Liver (tissue), 9 donors: ENCODE results near the gene DGKQ. TPM values are rescaled to one million over a fixed set of nuclear protein-coding genes. Genes with fewer than 3 reads are reported as not detected.

ENCODE experiments used
- DNase-seq: peaks from one replicate; pipeline ENCODE4 v3.0.0-alpha.2; 2017; ENCODE audit warnings: low spot score
- H3K27ac ChIP-seq, 2 donors: one replicate each; pipeline ENCODE4 v1.7.0; 2013; ENCODE audit warnings: inconsistent platforms in 2 of 2, low read length in 2 of 2, control low read depth in 1 of 2, low read depth in 1 of 2, mild to moderate bottlenecking in 1 of 2
- H3K27me3 ChIP-seq, 4 donors: one replicate each; pipeline versions ENCODE4 v1.6.1 to v1.7.0; 2013; ENCODE audit warnings: low read length in 3 of 4, inconsistent platforms in 1 of 4, mild to moderate bottlenecking in 1 of 4, moderate library complexity in 1 of 4; ENCODE audit not compliant: control insufficient read depth in 4 of 4, insufficient read depth in 4 of 4
- H3K36me3 ChIP-seq, 4 donors: one replicate each; pipeline versions ENCODE4 v1.6.1 to v1.7.0; 2013; ENCODE audit warnings: low read length in 3 of 4, mild to moderate bottlenecking in 3 of 4, low read depth in 1 of 4, moderate library complexity in 1 of 4; ENCODE audit not compliant: control insufficient read depth in 4 of 4, insufficient read depth in 3 of 4
- H3K4me1 ChIP-seq, 4 donors: one replicate each; pipeline versions ENCODE4 v1.6.1 to v1.7.0; 2013; ENCODE audit warnings: low read length in 3 of 4, mild to moderate bottlenecking in 3 of 4, moderate library complexity in 1 of 4; ENCODE audit not compliant: control insufficient read depth in 4 of 4, insufficient read depth in 4 of 4
- H3K4me3 ChIP-seq, 3 donors: one replicate each; pipeline versions ENCODE4 v1.6.1 to v1.7.0; 2013; ENCODE audit warnings: low read length in 3 of 3, control low read depth in 1 of 3, low read depth in 1 of 3, mild to moderate bottlenecking in 1 of 3
- H3K9ac ChIP-seq, 2 donors: one replicate each; pipeline ENCODE4 v1.7.0; 2013; ENCODE audit warnings: low read length in 2 of 2, mild to moderate bottlenecking in 2 of 2, moderate library complexity in 2 of 2, control low read depth in 1 of 2, low read depth in 1 of 2
- H3K9me3 ChIP-seq, 4 donors: one replicate each; pipeline versions ENCODE4 v1.6.1 to v1.7.0; 2013; ENCODE audit warnings: low read length in 3 of 4; ENCODE audit not compliant: control insufficient read depth in 4 of 4
- ATF3 ChIP-seq: IDR thresholded peaks from 2 replicates; pipeline ENCODE4 v1.6.1; 2016; ENCODE audit warnings: antibody characterized with exemption
- CTCF ChIP-seq: fragments of 150-350 bp; IDR thresholded peaks from 2 replicates; pipeline ENCODE4 v1.5.1; 2017; ENCODE audit warnings: improper control_type of control experiment, low read depth, low read length; ENCODE audit not compliant: missing input control
- FOXA2 ChIP-seq: IDR thresholded peaks from 2 replicates; pipeline ENCODE4 v1.6.1; 2016; ENCODE audit warnings: antibody characterized with exemption
- GABPA ChIP-seq, 2 donors: IDR thresholded peaks in 1 of 2; conservative IDR thresholded peaks in 1 of 2; 2 replicates each; pipeline ENCODE4 v1.6.1; 2016; ENCODE audit warnings: antibody characterized with exemption in 2 of 2, mild to moderate bottlenecking in 1 of 2, moderate library complexity in 1 of 2
- HNF4A ChIP-seq, 2 donors: conservative IDR thresholded peaks; 2 replicates each; pipeline ENCODE4 v1.6.1; 2016; ENCODE audit warnings: antibody characterized with exemption in 2 of 2, mild to moderate bottlenecking in 2 of 2
- HNF4G ChIP-seq: IDR thresholded peaks from 2 replicates; pipeline ENCODE4 v1.6.1; 2016; ENCODE audit warnings: antibody characterized with exemption
- MAX ChIP-seq: IDR thresholded peaks from 2 replicates; pipeline ENCODE4 v1.6.1; 2016; ENCODE audit warnings: antibody characterized with exemption
- NR2F2 ChIP-seq: IDR thresholded peaks from 2 replicates; pipeline ENCODE4 v1.6.1; 2016; ENCODE audit warnings: antibody characterized with exemption
- RAD21 ChIP-seq, 2 donors: IDR thresholded peaks; 2 replicates each; pipeline ENCODE4 v1.6.1; 2016; ENCODE audit warnings: antibody characterized with exemption in 2 of 2, mild to moderate bottlenecking in 2 of 2
- REST ChIP-seq: IDR thresholded peaks from 2 replicates; pipeline ENCODE4 v1.6.1; 2016; ENCODE audit warnings: antibody characterized with exemption, mild to moderate bottlenecking
- RXRA ChIP-seq, 2 donors: IDR thresholded peaks; 2 replicates each; pipeline ENCODE4 v1.6.1; 2017 to 2018; ENCODE audit warnings: antibody characterized with exemption in 2 of 2, mild to moderate bottlenecking in 1 of 2
- TAF1 ChIP-seq: conservative IDR thresholded peaks from 2 replicates; pipeline ENCODE4 v1.6.1; 2016; ENCODE audit warnings: antibody characterized with exemption, mild to moderate bottlenecking
- YY1 ChIP-seq: IDR thresholded peaks from 2 replicates; pipeline ENCODE4 v1.6.1; 2016; ENCODE audit warnings: antibody characterized with exemption, mild to moderate bottlenecking
- ZBTB33 ChIP-seq: IDR thresholded peaks from 2 replicates; pipeline ENCODE4 v1.6.1; 2016; ENCODE audit warnings: antibody characterized with exemption
- WGBS: extraction: QIAGEN DNeasy Blood & Tissue Kit; methylation state at CpG from one replicate; pipeline ENCODE4 v1.1.7; 2013; 5-methylcytosine and 5-hydroxymethylcytosine counted together
- polyA plus RNA-seq, 2 donors: library from polyadenylated mRNA; stranded (reverse) in 1 of 2; unstranded in 1 of 2; fragments of 200-250 nt in 1 of 2; fragments of >200 nt in 1 of 2; fragmentation: Nextera tagmentation in 1 of 2; extraction: Ambion mirVana in 1 of 2; gene quantifications; one replicate each; pipeline versions ENCODE4 v1.2.1 to v1.2.3, GENCODE V29; 2013 to 2015
- total RNA-seq, 2 donors: library from RNA; depleted of rRNA; stranded (reverse); fragments of >200 nt; gene quantifications; one replicate each; pipeline ENCODE4 v1.2.3, GENCODE V29; 2014
- donor health status: healthy.
- donor health status: healthy.
- donor health status: healthy.
- donor health status: healthy.
- donor health status: healthy.

The DGKQ gene
- total and polyA plus RNA-seq, 4 donors: 1.5 to 8.8 (median 3.6) TPM

GRCh38 chr4:947491-947971 is 25.8 kb downstream of the DGKQ start:
- DNase-seq: no peak
- 93% methylated on average over 19 of the region's 19 CpGs for WGBS
- H3K27me3 ChIP-seq: no peaks in the 10 kb centered on the region
- TF ChIP-seq HNF4A (conservative IDR thresholded peaks at IDR 0.05): no peak
- TF ChIP-seq REST: no peak
- TF ChIP-seq RAD21 (IDR thresholded peaks at IDR 0.05): no peak
- TF ChIP-seq YY1: no peak
- TF ChIP-seq NR2F2: no peak
- TF ChIP-seq ATF3: no peak
- TF ChIP-seq CTCF: no peak
- no peak for TF ChIP-seq GABPA (IDR thresholded peaks at IDR 0.05 in 1 of 2, conservative IDR thresholded peaks at IDR 0.05 in 1 of 2)
- no peak for TF ChIP-seq TAF1
- TF ChIP-seq ZBTB33: no peak
- TF ChIP-seq MAX: no peak
- TF ChIP-seq FOXA2: no peak
- no peak for TF ChIP-seq RXRA (IDR thresholded peaks at IDR 0.05)
- TF ChIP-seq HNF4G: no peak
- H3K27ac ChIP-seq: no peak overlapping the region
- no peak overlapping the region for H3K9ac ChIP-seq
- no peaks in the 10 kb centered on the region for H3K36me3 ChIP-seq
- H3K9me3 ChIP-seq: no peaks in the 10 kb centered on the region
- peaks cover 0 to 1% (median 0%) of the 10 kb centered on the region in 4 donors for H3K4me1 ChIP-seq
- H3K4me3 ChIP-seq: no peak overlapping the region
